ENCODE measurements around the gene NTM. TPM values are rescaled to one million over a fixed set of nuclear protein-coding genes. Genes with fewer than 3 reads are reported as not detected.

The NTM gene
- total and polyA plus RNA-seq, 2 donors (not counting 3 experiments of a cell fraction or from before 2014, with no cell fraction given) = 1.00 to 1.1 TPM

- Histone ChIP-seq H3K27me3 (ENCODE audit: control insufficient read depth in 2 of 2, insufficient read depth in 2 of 2, low read length in 2 of 2) (peaks cover 0 to 38% of the 10 kb centered on the region in 2 experiments), H3K4me3 (replicated peaks in 1 of 3; ENCODE audit: insufficient read depth in 1 of 3, low read depth in 1 of 3, low read length in 3 of 3) (no peak overlapping the region), H3K9me3 (replicated peaks; ENCODE audit: control insufficient read depth, insufficient read depth, low read length) (no peaks in the 10 kb centered on the region), H3K4me1 (ENCODE audit: control insufficient read depth, extremely low read depth, insufficient read depth, low read length) (no peaks in the 10 kb centered on the region), H3K9ac (replicated peaks; ENCODE audit: extremely low read depth, insufficient read depth, low read length) (no peak overlapping the region), H3K9me1 (replicated peaks; ENCODE audit: control insufficient read depth, extremely low read depth, insufficient read depth, low read length) (no peaks in the 10 kb centered on the region), H3K79me2 (ENCODE audit: control insufficient read depth, insufficient read depth, low read length) (no peaks in the 10 kb centered on the region), H3K36me3 (ENCODE audit: control insufficient read depth in 2 of 2, extremely low read depth in 1 of 2, insufficient read depth in 2 of 2, low read length in 2 of 2) (no peaks in the 10 kb centered on the region), H3K4me2 (ENCODE audit: insufficient read depth, low read length) (no peak overlapping the region), H4K20me1 (replicated peaks; ENCODE audit: control insufficient read depth, extremely low read depth, insufficient read depth, low read length) (no peaks in the 10 kb centered on the region), H2AFZ (ENCODE audit: low read depth, low read length) (no peak overlapping the region), H3K27ac (ENCODE audit: insufficient read depth, low read depth, low read length) (no peak overlapping the region)
- ChIA-PET POLR2A (no interaction called here), CTCF (interaction anchor here (1.1 to 1.4 kb wide), 3 partner anchors 9 to 25 kb away, joined by 3 to 4 read pairs (median 3); no protein-coding TSS in a partner anchor)
- BruUV-seq (replicated peaks) = no TSS peak
- TF ChIP-seq MYC (IDR thresholded peaks at IDR 0.05; ENCODE audit: low read depth, low read length) (no peak), JUN (IDR thresholded peaks at IDR 0.05; ENCODE audit: borderline replicate concordance, insufficient read depth, insufficient read length, low read depth) (no peak), EZH2 (IDR thresholded peaks at IDR 0.05; ENCODE audit: borderline replicate concordance, low read depth, low read length, severe bottlenecking) (no peak), FOS (IDR thresholded peaks at IDR 0.05; ENCODE audit: borderline replicate concordance, insufficient read depth, low read length) (no peak), CTCF (IDR thresholded peaks at IDR 0.05; ENCODE audit: extremely low read depth in 1 of 2, insufficient read depth in 1 of 2, low read depth in 1 of 2, low read length in 2 of 2) (no peak), MAX (IDR thresholded peaks at IDR 0.05; ENCODE audit: insufficient read depth, insufficient read length) (no peak), GATA2 (IDR thresholded peaks at IDR 0.05; ENCODE audit: insufficient read depth, insufficient read length, low read depth, low read length) (no peak), POLR2AphosphoS5 (IDR thresholded peaks at IDR 0.05; ENCODE audit: insufficient read depth, low read depth, low read length) (no peak), POLR2A (IDR thresholded peaks at IDR 0.05; ENCODE audit: low read depth, low read length) (no peak)
- DNase-seq (ENCODE audit: low read depth, low spot score) = no peak
- dilution Hi-C loops (cut with MboI; ENCODE audit: extremely low pct_ligation_motif_present, low sequenced_read_pairs) (no loop called here), intact Hi-C loops (cut with micrococcal nuclease) (no loop called here)
- no peak for FAIRE-seq
These were observed 415.4 kb downstream of the NTM start for GRCh38 chr11:131785801-131786200.

Data from endothelial cell of umbilical vein (primary cell).